OCI-LY7 (cell line): ENCODE measurements around the gene NFAM1.

Experiments
- CTCF ChIP-seq: fragments of 200-600 bp; sonication (generic); conservative IDR thresholded peaks from 2 replicates; pipeline ENCODE4 v1.5.1; 2014; ENCODE audit warnings: mild to moderate bottlenecking, antibody characterized with exemption, low read length, moderate library complexity, mixed read lengths
- EZH2phosphoT487 ChIP-seq: fragments of 200-600 bp; sonication (generic); IDR thresholded peaks from 2 replicates; pipeline ENCODE4 v1.6.1; 2018; ENCODE audit warnings: low read depth, borderline replicate concordance, mild to moderate bottlenecking, mixed run types, antibody characterized with exemption, low read length, moderate library complexity, mixed read lengths

GRCh38 chr22:42363892-42364291 is 68.3 kb downstream of the NFAM1 start:
- TF ChIP-seq CTCF = no peak
- no peak for TF ChIP-seq EZH2phosphoT487
